ENCODE measurements around the gene ZNF827. TPM values are rescaled to one million over a fixed set of nuclear protein-coding genes. Genes with fewer than 3 reads are reported as not detected.

Gene ZNF827
- total RNA-seq, 4 donors from 2014 or later: 2.6 to 17.9 (median 3.7) TPM

GRCh38 chr4:145821766-145822165 is 116.9 kb downstream of the ZNF827 start:
- 87 to 91% methylated on average over 4 of the region's 4 CpGs for WGBS, 2 donors
- no peak overlapping the region for H3K4me3 ChIP-seq (ENCODE audit: low read depth, poor library complexity, severe bottlenecking)
- no peak for DNase-seq (ENCODE audit: low spot score in 2 of 2)
- TF ChIP-seq POLR2A (IDR thresholded peaks at IDR 0.05) (no peak), CTCF (IDR thresholded peaks at IDR 0.05) (no peak)
- intact Hi-C loops (cut with DNase I; ENCODE audit: low total_unique reads): no loop called here

DNA sequence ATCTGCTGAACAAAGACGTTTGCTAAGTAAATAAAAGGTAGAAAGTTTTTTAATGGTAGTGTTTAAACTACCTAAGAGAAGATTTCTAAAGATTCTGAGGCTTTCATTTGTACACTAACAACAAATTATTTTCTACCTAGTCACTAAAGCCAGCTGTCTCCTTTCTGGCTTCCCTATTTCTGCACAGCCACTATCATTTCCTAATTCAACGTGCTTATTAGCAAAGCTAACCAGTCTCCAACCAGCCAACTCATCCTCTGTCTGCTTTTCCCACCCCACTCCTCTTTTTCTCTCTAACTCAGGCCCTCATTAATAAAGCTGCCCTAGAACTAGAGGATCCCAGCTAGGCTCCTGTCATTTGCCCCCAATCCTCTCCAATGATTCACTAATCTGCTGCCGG is 118.2 kb downstream of the ZNF827 start:
- TF ChIP-seq CTCF (IDR thresholded peaks at IDR 0.05): no peak
- TF ChIP-seq POLR2A (IDR thresholded peaks at IDR 0.05): no peak
- 77 to 82% methylated on average over 3 of the region's 3 CpGs for WGBS, 2 donors
- intact Hi-C loops (cut with DNase I; ENCODE audit: low total_unique reads): no loop called here
- no peak overlapping the region for H3K4me3 ChIP-seq (ENCODE audit: low read depth, poor library complexity, severe bottlenecking)
- no peak for DNase-seq (ENCODE audit: low spot score in 2 of 2)

DNA sequence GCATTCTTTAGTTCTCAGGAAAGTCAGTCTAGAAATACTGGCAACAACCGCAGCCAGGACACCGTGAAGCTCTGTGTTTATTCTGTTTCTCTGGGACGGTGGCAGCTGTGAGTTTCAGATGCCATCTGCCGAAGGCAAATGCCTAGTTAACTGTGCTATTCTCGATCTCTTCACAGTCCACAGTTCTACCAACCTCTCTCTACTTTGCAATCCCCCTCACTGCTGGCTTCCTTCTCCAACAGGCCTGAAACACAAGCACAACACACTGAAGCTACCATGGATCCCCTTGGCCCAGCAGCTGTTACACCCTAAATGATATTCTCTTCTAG is 118.8 kb downstream of the ZNF827 start:
- TF ChIP-seq POLR2A (IDR thresholded peaks at IDR 0.05): no peak
- no peak for TF ChIP-seq CTCF (IDR thresholded peaks at IDR 0.05)
- DNase-seq (ENCODE audit: low spot score in 2 of 2): no peak
- WGBS, 2 donors: 81 to 84% methylated on average over 5 of the region's 5 CpGs

DNA sequence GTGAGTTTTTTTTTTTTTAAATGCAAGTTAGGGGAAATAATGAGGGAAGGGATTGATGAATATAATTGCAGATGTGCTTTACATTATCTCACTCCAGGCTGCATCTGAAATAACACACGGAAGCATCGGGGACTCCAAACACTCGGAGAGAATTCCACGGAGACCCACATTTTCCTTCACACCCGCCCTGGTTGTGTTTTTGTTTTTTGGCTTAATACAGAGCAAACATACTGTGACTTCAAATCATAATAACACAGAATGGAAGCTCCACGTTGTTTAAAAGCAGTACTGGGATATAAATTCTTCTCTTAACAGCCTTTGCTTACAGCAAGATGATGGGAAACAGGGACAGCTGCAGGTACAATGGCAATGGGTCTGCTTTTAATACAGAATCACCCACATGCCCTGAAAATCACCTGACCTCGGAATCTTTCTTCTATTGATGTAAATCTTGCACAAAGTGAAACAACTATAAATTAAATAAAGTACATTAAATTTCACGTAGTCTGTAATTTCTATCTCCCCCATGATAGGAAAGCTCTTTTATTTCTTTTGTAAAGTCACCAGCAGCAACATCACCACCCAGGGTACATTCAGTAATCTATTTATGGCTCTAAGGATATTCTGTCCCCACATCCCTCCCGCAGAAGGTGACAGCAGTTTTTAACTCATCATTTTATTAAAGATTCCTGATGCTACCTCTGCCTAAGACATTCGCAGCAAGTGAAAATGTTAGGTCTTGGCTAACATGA is 119.3 kb downstream of the ZNF827 start:
- TF ChIP-seq POLR2A (IDR thresholded peaks at IDR 0.05) (no peak), CTCF (IDR thresholded peaks at IDR 0.05) (no peak)
- DNase-seq (ENCODE audit: low spot score in 2 of 2): no peak
- intact Hi-C loops (cut with DNase I; ENCODE audit: low total_unique reads): no loop called here
- WGBS, 2 donors: 82 to 84% methylated on average over 10 of the region's 10 CpGs
- H3K4me3 ChIP-seq (ENCODE audit: low read depth, poor library complexity, severe bottlenecking): no peak overlapping the region

More for the DNA sequence above, 118.8 kb downstream of the ZNF827 start:
- intact Hi-C loops (cut with DNase I; ENCODE audit: low total_unique reads): no loop called here
- H3K4me3 ChIP-seq (ENCODE audit: low read depth, poor library complexity, severe bottlenecking): no peak overlapping the region

GRCh38 chr4:145818011-145818410 is 120.6 kb downstream of the ZNF827 start:
- DNase-seq (ENCODE audit: low spot score in 2 of 2): no peak
- H3K4me3 ChIP-seq (ENCODE audit: low read depth, poor library complexity, severe bottlenecking): no peak overlapping the region
- WGBS, 2 donors: 94% methylated on average over 2 of the region's 2 CpGs
- no peak for TF ChIP-seq CTCF (IDR thresholded peaks at IDR 0.05)
- TF ChIP-seq POLR2A (IDR thresholded peaks at IDR 0.05): no peak
- intact Hi-C loops (cut with DNase I; ENCODE audit: low total_unique reads): no loop called here

DNA sequence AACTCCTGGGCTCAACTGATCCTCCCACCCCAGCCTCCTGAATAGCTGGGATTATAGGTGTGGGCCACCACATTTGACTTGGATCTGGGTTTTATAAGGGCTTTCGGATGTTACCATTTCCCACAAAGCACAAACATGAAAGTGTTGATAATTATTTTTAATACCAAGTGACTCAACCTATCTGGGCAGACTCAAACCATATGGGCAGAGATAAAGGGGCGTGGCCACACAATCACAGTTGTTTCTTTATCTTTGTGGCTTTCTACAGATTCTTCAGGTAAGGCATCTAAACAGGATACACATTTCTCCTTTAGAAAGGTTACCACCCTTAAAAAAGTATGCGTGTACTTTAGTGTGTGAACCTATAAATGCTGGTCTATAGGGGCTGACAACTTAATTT is 122.5 kb downstream of the ZNF827 start:
- 85 to 92% methylated on average over 3 of the region's 3 CpGs for WGBS, 2 donors

More for the DNA sequence above, 122.5 kb downstream of the ZNF827 start:
- H3K4me3 ChIP-seq (ENCODE audit: low read depth, poor library complexity, severe bottlenecking): no peak overlapping the region
- TF ChIP-seq POLR2A (IDR thresholded peaks at IDR 0.05) (no peak), CTCF (IDR thresholded peaks at IDR 0.05) (no peak)
- no peak for DNase-seq (ENCODE audit: low spot score in 2 of 2)
- intact Hi-C loops (cut with DNase I; ENCODE audit: low total_unique reads): no loop called here

Measured in lower leg skin (tissue), 4 donors.